Stimulated activated CD4-positive, alpha-beta T cell treated with anti-CD3 and anti-CD28 coated beads, TNF-alpha, amount 100 ng/mL, for 4 hours (primary cell): ENCODE results near the gene UGT1A8.
"Not testable (repeated sequence)": the region's sequence is repeated elsewhere in the genome, so short reads cannot be mapped to it uniquely, and the experiment has no call there.

ENCODE experiments used
- DNase-seq, 3 experiments: peaks; one replicate each; pipeline ENCODE4 v3.0.0-alpha.2; 2020; ENCODE audit warnings: low read depth in 3 of 3

UGT1A8 gene

GRCh38 chr2:233714121-233714520, 96.7 kb downstream of the UGT1A8 start:
- no peak for DNase-seq

GRCh38 chr2:233718552-233718951, 101.1 kb downstream of the UGT1A8 start, which contains the start of gene UGT1A4:
Gene UGT1A4 (plus strand): TSS chr2:233718736. CDS start chr2:233718821, 85 bp downstream.
- DNase-seq: no peak

- DNase-seq: no peak
Observed at GRCh38 chr2:233728723-233729301, 111.4 kb downstream of the UGT1A8 start, which contains the start of gene UGT1A3. Gene UGT1A3 (plus strand): TSS chr2:233729042. CDS start chr2:233729127, 85 bp downstream.

- DNase-seq: not testable (repeated sequence)
Observed at GRCh38 chr2:233736868-233737653, 119.6 kb downstream of the UGT1A8 start.

- DNase-seq: no peak
Observed at GRCh38 chr2:233740870-233741269, 123.4 kb downstream of the UGT1A8 start.

- no peak for DNase-seq
Observed at GRCh38 chr2:233743464-233744259, 126.2 kb downstream of the UGT1A8 start.

- no peak for DNase-seq
Observed at GRCh38 chr2:233745073-233745755, 127.8 kb downstream of the UGT1A8 start.

- not testable (repeated sequence) for DNase-seq
Observed at GRCh38 chr2:233745838-233746237, 128.4 kb downstream of the UGT1A8 start.

- no peak for DNase-seq
Observed at GRCh38 chr2:233746475-233747282, 129.2 kb downstream of the UGT1A8 start.

- no peak for DNase-seq
Observed at GRCh38 chr2:233747283-233747544, 129.8 kb downstream of the UGT1A8 start.

GRCh38 chr2:233750689-233751088, 133.3 kb downstream of the UGT1A8 start:
- DNase-seq: not testable (repeated sequence)

GRCh38 chr2:233751212-233752009, 134.0 kb downstream of the UGT1A8 start:
- DNase-seq: not testable (repeated sequence)

GRCh38 chr2:233754872-233755611, 137.6 kb downstream of the UGT1A8 start:
- no peak for DNase-seq

- no peak for DNase-seq
Observed at GRCh38 chr2:233756429-233757081, 139.1 kb downstream of the UGT1A8 start.

GRCh38 chr2:233758141-233758540, 140.7 kb downstream of the UGT1A8 start:
- no peak for DNase-seq

- no peak for DNase-seq
Observed at GRCh38 chr2:233758849-233759248, 141.4 kb downstream of the UGT1A8 start.

- DNase-seq: no peak
Observed at GRCh38 chr2:233760043-233760442, 142.6 kb downstream of the UGT1A8 start, which contains the start of gene UGT1A1. Gene UGT1A1 (plus strand): TSS chr2:233760270. CDS start chr2:233760288, 18 bp downstream.

GRCh38 chr2:233761040-233761769, 143.8 kb downstream of the UGT1A8 start:
- DNase-seq: no peak
